DND-41 (cell line): ENCODE measurements around the gene ATP6V1B1.

Experiments
- ATAC-seq: fragments of 200-7000 bp; cut with Tn5 transposase; 3 replicates; pipeline ENCODE4 v1.9.1; 2021; ENCODE audit warnings: low read depth; ENCODE audit not compliant: insufficient read depth
- DNase-seq: peaks from one replicate; pipeline ENCODE4 v3.0.0-alpha.2; 2020
- H2AFZ ChIP-seq: 2 replicates; pipeline ENCODE4 v1.6.0; 2012; ENCODE audit warnings: low read depth, low read length
- H3K27ac ChIP-seq: 2 replicates; pipeline ENCODE4 v1.5.1; 2012; ENCODE audit warnings: low read length, inconsistent platforms
- H3K27me3 ChIP-seq: fragments of 200-600 bp; sonication (generic); 2 replicates; pipeline ENCODE4 v1.6.0; 2012; ENCODE audit warnings: low read length, mild to moderate bottlenecking, inconsistent platforms; ENCODE audit not compliant: insufficient read depth, poor library complexity
- H3K36me3 ChIP-seq: 2 replicates; pipeline ENCODE4 v1.5.1; 2012; ENCODE audit warnings: low read length, inconsistent platforms; ENCODE audit not compliant: insufficient read depth
- H3K4me1 ChIP-seq: 2 replicates; pipeline ENCODE4 v1.5.1; 2012; ENCODE audit warnings: mild to moderate bottlenecking, low read length; ENCODE audit not compliant: insufficient read depth
- H3K4me2 ChIP-seq: 2 replicates; pipeline ENCODE4 v1.6.0; 2012; ENCODE audit warnings: mild to moderate bottlenecking, moderate library complexity, low read length, inconsistent platforms; ENCODE audit not compliant: insufficient read depth
- H3K4me3 ChIP-seq, 2 experiments: fragments of 200-600 bp in 1 of 2; shearing (Covaris generic) in 1 of 2; 2 replicates each; pipeline ENCODE4 v1.5.1; 2012 to 2016; ENCODE audit warnings: inconsistent platforms in 2 of 2, low read length in 2 of 2, mild to moderate bottlenecking in 2 of 2, low read depth in 1 of 2, moderate library complexity in 1 of 2
- H3K79me2 ChIP-seq: 2 replicates; pipeline ENCODE4 v1.6.0; 2012; ENCODE audit warnings: low read length, inconsistent platforms; ENCODE audit not compliant: insufficient read depth
- H3K9ac ChIP-seq: 2 replicates; pipeline ENCODE4 v1.6.0; 2012; ENCODE audit warnings: low read depth, mild to moderate bottlenecking, inconsistent platforms, low read length, moderate library complexity
- H3K9me3 ChIP-seq: 2 replicates; pipeline ENCODE4 v1.5.1; 2012; ENCODE audit warnings: low read length, moderate library complexity, mild to moderate bottlenecking, inconsistent platforms; ENCODE audit not compliant: insufficient read depth, severe bottlenecking
- H4K20me1 ChIP-seq: 2 replicates; pipeline ENCODE4 v1.6.0; 2012; ENCODE audit warnings: low read length; ENCODE audit not compliant: insufficient read depth
- CTCF ChIP-seq: IDR thresholded peaks from 2 replicates; pipeline ENCODE4 v1.5.1; 2012; ENCODE audit warnings: borderline replicate concordance, low read length, moderate library complexity, mild to moderate bottlenecking; ENCODE audit not compliant: poor library complexity, severe bottlenecking; ENCODE audit errors: extremely low read depth
- EZH2 ChIP-seq: IDR thresholded peaks from 3 replicates; pipeline ENCODE4 v1.6.1; 2012; ENCODE audit warnings: borderline replicate concordance, low read depth, mild to moderate bottlenecking, moderate library complexity, low read length, inconsistent platforms; ENCODE audit not compliant: severe bottlenecking

ATP6V1B1 gene

GRCh38 chr2:70939839-70940580 is 4.3 kb downstream of the ATP6V1B1 start:
- H2AFZ ChIP-seq, result no peak overlapping the region
- H3K9ac ChIP-seq, result no peak overlapping the region
- H3K79me2 ChIP-seq, result no peaks in the 10 kb centered on the region
- H3K27ac ChIP-seq, result no peak overlapping the region
- H3K4me3 ChIP-seq, result no peak overlapping the region
- no peak for ATAC-seq
- TF ChIP-seq CTCF, result no peak
- TF ChIP-seq EZH2, result no peak
- no peak for DNase-seq
- no peaks in the 10 kb centered on the region for H3K36me3 ChIP-seq
- H3K4me1 ChIP-seq, result no peaks in the 10 kb centered on the region
- no peak overlapping the region for H3K4me2 ChIP-seq
- H4K20me1 ChIP-seq, result 0 out of 2 replicates have a peak, but pooled peaks cover 3% of the 10 kb centered on the region
- H3K27me3 ChIP-seq, result no peaks in the 10 kb centered on the region
- no peaks in the 10 kb centered on the region for H3K9me3 ChIP-seq

- ATAC-seq (no peak), DNase-seq (no peak)
- no peaks in the 10 kb centered on the region for H3K36me3 ChIP-seq
- H3K79me2 ChIP-seq, result no peaks in the 10 kb centered on the region
- no peak for TF ChIP-seq EZH2
- TF ChIP-seq CTCF, result no peak
- no peaks in the 10 kb centered on the region for H3K27me3 ChIP-seq
- H2AFZ ChIP-seq, result no peak overlapping the region
- H3K9ac ChIP-seq, result no peak overlapping the region
- no peak overlapping the region for H3K4me3 ChIP-seq
- no peak overlapping the region for H3K4me2 ChIP-seq
- no peak overlapping the region for H3K27ac ChIP-seq
- 0 out of 2 replicates have a peak, but pooled peaks cover 3% of the 10 kb centered on the region for H4K20me1 ChIP-seq
- no peaks in the 10 kb centered on the region for H3K9me3 ChIP-seq
- H3K4me1 ChIP-seq, result peaks cover 2% of the 10 kb centered on the region; the same call in 1 of the 2 replicates
These were observed 5.5 kb downstream of the ATP6V1B1 start for GRCh38 chr2:70941186-70941585.

- Histone ChIP-seq H3K27me3 (no peaks in the 10 kb centered on the region), H3K36me3 (no peaks in the 10 kb centered on the region), H3K27ac (no peak overlapping the region), H3K4me2 (no peak overlapping the region), H3K79me2 (no peaks in the 10 kb centered on the region; the same call in 1 of the 2 replicates), H3K9me3 (no peaks in the 10 kb centered on the region), H4K20me1 (no peaks in the 10 kb centered on the region), H3K9ac (no peak overlapping the region), H3K4me3 (no peak overlapping the region), H2AFZ (no peak overlapping the region), H3K4me1 (peaks cover 7% of the 10 kb centered on the region)
- no peak for TF ChIP-seq CTCF
- TF ChIP-seq EZH2, result no peak
- DNase-seq (no peak), ATAC-seq (no peak)
These were observed 6.0 kb downstream of the ATP6V1B1 start for GRCh38 chr2:70941701-70942100.
